ENCODE measurements around the gene GCNT2.
"Not testable (repeated sequence)": the region's sequence is repeated elsewhere in the genome, so short reads cannot be mapped to it uniquely, and the experiment has no call there.

The GCNT2 gene

GRCh38 chr6:10521104-10521808 lies at the start of gene GCNT2:
TSS of gene GCNT2 (plus strand) at chr6:10521351. CDS start at chr6:10528912, 7,561 bp downstream.
- DNase-seq (ENCODE audit: low read depth in 1 of 2, low spot score in 1 of 2) = no peak

- DNase-seq (ENCODE audit: low read depth in 1 of 2, low spot score in 1 of 2) = no peak
Observed at GRCh38 chr6:10472634-10473033, 48.5 kb upstream of the GCNT2 start.

GRCh38 chr6:10478187-10479040 lies 42.7 kb upstream of the GCNT2 start:
- DNase-seq (ENCODE audit: low read depth in 1 of 2, low spot score in 1 of 2) = peak in 1 of 2 donors; percentile 11

DNA sequence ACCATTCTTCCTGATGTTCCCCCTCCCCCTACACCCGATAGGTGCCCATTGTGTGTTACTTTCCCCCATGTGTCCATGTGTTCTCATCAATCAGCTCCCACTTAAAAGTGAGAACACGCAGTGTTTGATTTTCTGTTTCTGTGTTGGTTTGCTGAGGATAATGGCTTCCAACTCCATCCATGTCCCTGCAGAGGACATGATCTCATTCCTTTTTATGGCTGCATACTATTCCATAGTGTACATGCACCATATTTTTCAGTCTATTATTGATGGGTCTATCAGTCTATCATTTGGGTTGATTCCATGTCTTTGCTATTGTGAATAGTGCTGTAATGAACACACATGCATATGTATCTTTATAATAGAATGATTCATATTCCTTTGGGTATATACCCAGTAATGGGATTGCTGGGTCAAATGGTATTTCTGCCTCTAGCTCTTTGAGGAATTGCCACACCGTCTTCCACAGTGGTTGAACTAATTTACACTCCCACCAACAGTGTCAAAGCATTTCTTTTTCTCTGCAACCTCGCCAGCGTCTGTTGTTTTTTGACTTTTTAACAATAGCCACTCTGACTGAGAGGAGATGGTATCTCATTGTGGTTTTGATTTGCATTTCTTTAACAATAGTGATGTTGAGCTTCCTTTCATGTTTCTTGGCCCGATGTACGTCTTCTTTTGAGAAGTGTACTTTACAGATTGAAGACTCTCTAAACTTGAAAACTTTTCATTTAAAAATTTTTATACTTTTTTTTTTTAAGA lies 41.0 kb upstream of the GCNT2 start:
- no peak for DNase-seq (ENCODE audit: low read depth in 1 of 2, low spot score in 1 of 2)

DNA sequence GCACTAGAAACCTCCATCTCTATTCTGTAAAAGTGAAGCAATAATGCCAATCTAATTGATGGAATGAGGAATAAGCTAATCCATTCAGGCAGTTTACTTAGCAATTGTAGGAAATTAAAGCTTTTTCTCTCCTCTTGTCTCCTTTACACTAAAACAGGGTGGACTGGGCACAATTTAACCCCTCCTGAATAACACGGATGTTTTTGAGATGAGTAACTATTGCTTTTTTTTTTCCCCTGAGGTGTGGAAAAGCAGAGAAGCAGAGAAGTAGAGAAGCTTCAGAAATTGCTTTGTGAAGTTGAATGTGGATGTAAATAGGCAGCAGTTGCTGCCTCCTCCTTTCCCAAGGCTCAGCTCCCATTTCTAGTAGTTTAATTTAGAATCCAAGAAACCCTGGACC lies 40.0 kb upstream of the GCNT2 start:
- no peak for DNase-seq (ENCODE audit: low read depth in 1 of 2, low spot score in 1 of 2)

GRCh38 chr6:10482636-10483257 lies 38.4 kb upstream of the GCNT2 start:
- no peak for DNase-seq (ENCODE audit: low read depth in 1 of 2, low spot score in 1 of 2)

DNA sequence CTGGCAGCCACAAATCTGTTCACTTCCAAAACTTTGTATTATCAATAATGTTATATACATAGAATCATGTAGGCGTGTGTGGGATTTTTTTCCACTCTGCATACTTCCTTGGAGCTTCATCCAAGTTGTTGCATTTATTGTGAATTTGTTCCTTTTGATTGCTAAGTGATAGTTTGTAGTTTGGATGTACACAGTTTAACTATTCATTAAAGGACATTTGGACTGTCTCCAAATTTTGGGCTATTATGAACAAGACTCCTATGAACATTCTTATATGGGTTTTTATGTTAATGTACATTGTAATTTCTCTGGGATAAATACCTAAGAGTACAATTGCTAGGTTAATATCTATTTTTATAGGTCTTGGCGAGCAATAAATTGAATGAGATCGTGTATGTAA lies 36.2 kb upstream of the GCNT2 start:
- DNase-seq (ENCODE audit: low read depth in 1 of 2, low spot score in 1 of 2) = no peak

DNA sequence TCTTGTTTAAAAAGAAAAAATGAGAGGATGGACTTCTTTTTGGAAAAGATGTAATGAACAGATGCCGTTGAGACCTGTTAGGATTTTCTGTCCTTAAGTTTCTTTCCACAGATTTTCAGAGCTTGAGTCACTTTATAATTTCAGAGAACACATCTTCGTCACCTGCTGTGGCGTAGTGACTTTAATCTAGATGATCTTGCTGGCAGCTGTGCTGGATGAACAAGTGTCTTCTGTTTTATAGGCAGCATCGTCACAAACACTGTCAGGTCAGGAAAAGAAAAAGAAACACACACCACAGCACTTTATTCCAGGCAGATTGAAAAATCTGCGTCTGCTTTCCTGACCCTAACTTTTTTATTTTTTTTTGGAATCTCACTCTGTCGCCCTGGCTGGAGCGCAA lies 35.7 kb upstream of the GCNT2 start:
- no peak for DNase-seq (ENCODE audit: low read depth in 1 of 2, low spot score in 1 of 2)

DNA sequence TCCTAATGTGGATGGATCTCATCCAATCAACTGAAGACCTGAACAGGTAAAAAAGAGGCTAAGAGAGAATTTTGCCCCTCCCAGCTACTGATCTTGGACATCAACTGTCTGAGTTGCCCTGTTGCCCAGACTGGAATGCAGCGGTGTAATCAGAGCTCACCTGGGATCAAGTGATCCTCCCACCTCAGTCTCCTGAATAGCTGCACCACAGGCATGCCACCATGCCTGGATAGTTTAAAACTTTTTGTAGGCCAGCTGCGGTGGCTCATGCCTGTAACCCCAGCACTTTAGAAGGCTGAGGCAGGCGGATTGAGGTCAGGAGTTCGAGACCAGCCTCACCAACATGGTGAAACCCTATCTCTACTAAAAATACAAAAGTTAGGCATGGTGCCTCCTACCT lies 34.9 kb upstream of the GCNT2 start:
- DNase-seq (ENCODE audit: low read depth in 1 of 2, low spot score in 1 of 2) = no peak

GRCh38 chr6:10486944-10487588 lies 34.1 kb upstream of the GCNT2 start:
- DNase-seq (ENCODE audit: low read depth in 1 of 2, low spot score in 1 of 2) = not testable (repeated sequence)

GRCh38 chr6:10487668-10488327 lies 33.4 kb upstream of the GCNT2 start:
- no peak for DNase-seq (ENCODE audit: low read depth in 1 of 2, low spot score in 1 of 2)

DNA sequence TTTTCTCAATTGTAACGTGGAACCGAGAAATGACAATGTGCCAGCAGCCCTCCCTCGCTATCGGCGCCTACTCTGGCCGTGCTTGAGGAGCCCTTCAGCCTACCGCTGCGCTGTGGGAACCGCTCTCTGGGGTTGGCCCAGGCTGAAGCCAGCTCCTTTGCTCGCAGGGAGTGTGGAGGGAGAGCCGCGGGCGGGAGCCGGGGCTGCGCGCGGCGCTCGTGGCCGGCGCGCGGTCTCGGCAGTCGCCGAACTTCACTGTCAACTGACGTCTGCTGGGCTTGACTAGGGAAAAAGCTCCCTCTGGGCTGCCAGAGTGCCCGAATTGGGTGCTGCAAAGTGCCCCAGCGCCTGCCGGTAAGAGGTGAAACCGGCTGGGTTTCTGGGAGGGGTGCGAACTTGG lies 29.7 kb upstream of the GCNT2 start:
- no peak for DNase-seq (ENCODE audit: low read depth in 1 of 2, low spot score in 1 of 2)

DNA sequence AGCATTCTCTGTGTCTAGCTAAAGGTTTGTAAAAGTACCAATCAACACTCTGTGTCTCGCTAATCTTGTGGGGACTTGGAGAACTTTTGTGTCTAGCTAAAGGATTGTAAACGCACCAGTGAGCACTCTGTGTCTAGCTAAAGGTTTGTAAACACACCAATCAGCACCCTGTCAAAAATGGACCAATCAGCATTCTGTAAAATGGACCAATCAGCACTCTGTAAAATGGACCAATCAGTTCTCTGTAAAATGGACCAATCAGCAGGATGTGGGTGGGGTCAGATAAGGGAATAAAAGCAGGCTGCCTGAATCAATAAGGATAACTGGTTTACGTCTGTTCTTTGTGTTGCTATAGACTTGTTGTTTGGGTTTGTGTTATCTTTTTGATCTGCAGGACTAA lies 29.2 kb upstream of the GCNT2 start:
- DNase-seq (ENCODE audit: low read depth in 1 of 2, low spot score in 1 of 2) = not testable (repeated sequence)

- DNase-seq (ENCODE audit: low read depth in 1 of 2, low spot score in 1 of 2) = no peak
Observed at GRCh38 chr6:10495029-10495428, 26.1 kb upstream of the GCNT2 start.

GRCh38 chr6:10505529-10505928 lies 15.6 kb upstream of the GCNT2 start:
- DNase-seq (ENCODE audit: low read depth in 1 of 2, low spot score in 1 of 2) = no peak

DNA sequence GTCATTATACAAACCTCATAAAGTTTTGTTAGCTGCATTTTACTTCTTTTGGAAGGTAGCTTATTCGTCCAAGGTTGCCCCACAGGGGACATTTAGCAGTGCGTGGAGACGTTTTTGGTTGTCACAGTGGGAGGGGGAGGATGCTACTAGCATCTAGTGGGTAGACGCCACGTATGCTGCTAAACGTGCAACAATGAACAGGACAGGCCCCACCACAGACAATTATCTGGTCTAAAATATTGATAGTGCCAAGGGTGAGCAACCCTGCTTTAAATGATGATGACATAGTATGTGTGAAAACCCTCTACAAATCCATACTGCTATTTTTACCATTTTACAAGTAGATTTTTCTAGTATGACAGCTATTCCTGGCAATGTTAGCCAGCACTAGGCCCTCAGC lies 13.9 kb upstream of the GCNT2 start:
- DNase-seq (ENCODE audit: low read depth in 1 of 2, low spot score in 1 of 2) = no peak

GRCh38 chr6:10507715-10508114 lies 13.4 kb upstream of the GCNT2 start:
- DNase-seq (ENCODE audit: low read depth in 1 of 2, low spot score in 1 of 2) = no peak

DNA sequence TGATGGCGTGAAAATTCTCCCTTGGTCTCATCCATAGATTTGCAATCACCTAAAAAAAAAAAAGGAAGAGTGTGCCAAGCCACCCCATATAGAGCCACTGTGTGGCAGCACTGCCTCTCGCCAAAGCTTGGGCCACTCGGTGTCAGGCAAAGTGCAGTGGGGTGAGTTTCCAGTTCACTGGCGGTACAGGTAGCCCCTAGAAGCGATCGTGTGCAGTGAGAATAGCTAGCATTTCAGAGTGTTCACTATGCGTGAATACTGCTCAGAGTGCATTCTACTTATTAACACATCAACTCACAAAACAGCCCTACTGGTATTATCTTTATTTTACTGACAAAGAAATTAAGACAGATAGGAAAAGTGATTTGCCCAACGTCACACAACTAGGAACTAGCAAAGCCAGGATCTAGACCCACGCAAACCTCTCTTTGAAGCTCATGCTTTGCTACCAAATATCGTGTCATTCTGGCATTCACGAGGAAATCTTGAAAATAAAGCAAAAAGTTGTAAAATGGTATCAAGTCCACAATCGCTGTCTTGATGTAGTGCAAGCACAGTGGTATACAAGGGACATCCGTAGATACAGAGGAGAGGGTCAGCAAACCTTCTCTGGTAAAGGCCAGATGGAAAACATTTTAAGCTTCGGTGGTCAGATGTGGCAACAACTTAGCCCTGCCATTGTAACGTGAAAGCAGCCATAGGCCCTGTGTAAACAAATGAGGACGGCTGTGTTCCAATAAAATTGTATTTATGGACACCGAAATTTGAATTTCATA lies 10.4 kb upstream of the GCNT2 start:
- peak in 1 of 2 donors; percentile 13 for DNase-seq (ENCODE audit: low read depth in 1 of 2, low spot score in 1 of 2)

- DNase-seq (ENCODE audit: low read depth in 1 of 2, low spot score in 1 of 2) = no peak
Observed at GRCh38 chr6:10511477-10511876, 9.7 kb upstream of the GCNT2 start.

DNA sequence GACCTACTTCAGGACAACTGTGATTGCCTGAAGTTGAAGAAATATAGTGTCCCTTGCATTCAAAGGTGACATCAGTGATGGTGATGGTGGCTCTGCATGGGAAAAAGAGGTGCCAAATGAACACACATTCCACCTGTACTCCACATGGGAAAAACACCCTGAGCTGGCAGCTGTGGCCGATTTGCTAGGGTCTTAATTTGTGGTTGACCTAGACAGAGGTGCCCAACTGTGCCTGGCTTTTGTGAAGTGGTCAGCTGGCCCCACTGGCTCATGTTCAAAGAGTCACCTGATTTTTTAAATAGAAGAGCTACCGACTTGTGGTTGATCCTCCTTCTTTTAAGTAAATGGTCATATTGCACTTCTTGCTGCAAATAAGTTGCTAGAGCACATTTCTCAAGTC lies 7.6 kb upstream of the GCNT2 start:
- DNase-seq (ENCODE audit: low read depth in 1 of 2, low spot score in 1 of 2) = no peak

Measured in activated CD4-positive, alpha-beta T cell treated with anti-CD3 and anti-CD28 coated beads, Interleukin-2, amount 50 U/mL, for 24 hours (primary cell).